HG02642 (cell line): ENCODE data around the gene POU3F3.

Experiments used
- ATAC-seq: cut with Tn5 transposase; IDR thresholded peaks from one replicate; pipeline ENCODE4 v1.9.1; 2021; ENCODE audit warnings: mild to moderate bottlenecking; ENCODE audit not compliant: unreplicated experiment, poor library complexity

Gene POU3F3

DNA sequence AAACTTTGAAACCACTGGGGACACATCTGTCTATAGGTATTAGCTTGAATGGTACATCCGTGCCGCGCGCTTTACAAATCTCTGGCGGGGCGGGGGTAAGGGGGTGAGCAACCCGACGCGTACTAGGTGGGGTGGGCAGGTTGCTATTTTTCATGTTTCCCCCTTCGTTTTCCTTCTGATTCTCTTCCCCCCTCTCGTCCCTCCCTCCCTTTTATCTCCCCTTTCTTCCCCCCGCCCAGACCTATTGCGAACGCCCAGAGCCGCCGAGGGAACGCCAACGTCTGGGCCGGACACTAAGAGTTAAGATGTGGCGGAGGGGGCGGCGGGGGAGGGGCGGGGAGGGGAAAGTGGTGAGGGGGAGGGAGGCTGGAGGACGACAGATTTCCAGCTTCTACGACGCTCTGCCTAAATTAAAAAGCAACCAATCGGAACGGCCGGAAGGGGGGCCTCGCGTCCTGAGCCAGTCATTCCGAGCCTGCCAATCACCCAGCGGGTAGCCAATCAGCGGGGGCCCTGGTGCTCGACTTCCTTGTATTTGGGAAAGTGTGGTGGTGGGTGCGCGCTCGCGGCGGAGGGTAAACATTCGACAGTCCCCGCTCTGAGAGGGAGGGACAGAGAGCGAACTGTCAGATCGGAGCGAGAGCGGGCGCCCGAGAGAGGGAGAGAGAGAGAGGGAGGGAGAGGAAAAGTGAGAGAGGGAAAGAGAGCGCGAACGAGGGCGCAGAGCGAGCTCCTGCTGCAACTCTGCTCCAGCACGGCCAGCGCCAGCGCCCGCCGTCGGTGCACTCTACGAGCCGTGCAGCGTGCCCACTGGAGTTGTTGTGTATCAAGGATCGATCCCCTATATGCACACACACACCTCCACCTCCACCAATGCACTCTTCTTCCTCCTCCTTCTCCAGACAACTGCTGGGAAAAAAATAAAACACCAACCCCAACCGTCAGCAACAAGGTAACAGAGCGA, at the start of gene POU3F3:
TSS of gene POU3F3 (plus strand) at position 582 of the 964 bp plus-strand sequence. CDS start 1,396 bp downstream, outside the sequence.
- ATAC-seq: no peak

DNA sequence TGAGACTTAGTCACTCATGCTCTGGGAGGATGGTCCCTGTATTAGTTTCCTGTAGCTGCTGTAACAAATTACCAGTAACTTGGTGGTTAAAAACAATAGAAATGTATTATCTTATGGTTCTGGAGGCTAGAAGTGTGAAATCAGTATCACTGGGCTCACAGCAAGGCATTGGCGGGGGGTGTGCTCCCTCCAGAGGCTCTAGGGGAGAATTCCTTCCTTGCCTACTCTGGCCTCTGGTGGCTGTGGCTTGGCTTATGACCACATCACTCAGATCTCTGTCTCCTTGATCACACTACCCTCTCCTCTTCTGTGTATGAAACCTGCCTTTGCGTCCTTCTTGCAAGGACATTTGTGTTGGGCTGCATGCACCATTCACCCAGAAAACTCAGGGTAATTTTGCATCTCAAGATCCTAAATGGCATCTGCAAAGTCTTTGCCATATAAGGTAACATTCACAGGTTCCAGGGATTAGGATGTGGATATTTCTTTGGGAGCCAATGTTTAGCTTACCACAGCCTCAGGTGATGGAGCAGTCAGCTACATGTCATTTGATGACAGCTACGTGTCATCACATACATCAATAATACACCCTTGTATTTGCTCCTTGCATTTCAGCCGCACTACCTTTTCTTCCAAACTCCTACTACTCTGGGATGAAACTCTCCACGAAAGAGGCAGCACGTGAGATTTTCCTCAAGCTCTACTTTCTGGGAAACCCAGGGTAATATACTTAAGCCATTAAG, 49.6 kb upstream of the POU3F3 start:
- ATAC-seq: no peak

DNA sequence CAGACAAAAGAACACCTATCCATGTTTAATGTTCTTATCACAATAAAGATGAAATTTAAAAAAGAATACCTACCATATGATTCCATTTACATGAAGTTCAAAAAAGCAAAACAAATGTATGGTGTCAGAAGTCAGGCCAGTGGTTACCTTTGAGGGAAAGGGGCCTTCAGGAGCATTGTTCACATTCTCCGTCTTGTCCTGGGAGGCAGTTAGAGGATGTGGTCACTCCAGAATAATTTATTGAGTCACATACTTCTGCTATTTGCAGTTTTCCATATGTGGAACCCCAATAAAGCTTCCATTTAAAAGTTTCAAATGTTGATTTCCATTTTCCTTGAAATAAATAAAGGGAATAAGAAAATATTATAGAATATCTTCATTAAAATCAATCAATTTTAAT, 41.6 kb upstream of the POU3F3 start:
- no peak for ATAC-seq

DNA sequence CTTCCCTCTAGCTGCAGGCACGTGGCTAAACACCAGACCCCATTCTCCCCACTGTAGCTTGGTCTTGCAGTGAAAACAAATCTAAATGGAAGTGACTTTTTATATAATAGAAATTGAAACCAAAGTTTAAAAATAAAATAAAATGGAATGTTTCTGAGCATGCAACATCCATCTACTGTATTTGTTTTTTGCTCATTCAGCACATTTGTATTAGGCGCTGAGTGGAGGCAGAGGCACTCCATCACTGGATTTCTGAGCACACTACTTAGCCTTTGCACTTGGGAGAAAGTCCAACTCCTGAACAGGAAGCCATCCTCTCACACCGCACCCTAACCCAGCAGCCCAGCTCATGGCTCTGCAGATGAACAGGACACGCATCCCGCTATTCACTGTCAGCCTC, 37.8 kb upstream of the POU3F3 start:
- no peak for ATAC-seq

DNA sequence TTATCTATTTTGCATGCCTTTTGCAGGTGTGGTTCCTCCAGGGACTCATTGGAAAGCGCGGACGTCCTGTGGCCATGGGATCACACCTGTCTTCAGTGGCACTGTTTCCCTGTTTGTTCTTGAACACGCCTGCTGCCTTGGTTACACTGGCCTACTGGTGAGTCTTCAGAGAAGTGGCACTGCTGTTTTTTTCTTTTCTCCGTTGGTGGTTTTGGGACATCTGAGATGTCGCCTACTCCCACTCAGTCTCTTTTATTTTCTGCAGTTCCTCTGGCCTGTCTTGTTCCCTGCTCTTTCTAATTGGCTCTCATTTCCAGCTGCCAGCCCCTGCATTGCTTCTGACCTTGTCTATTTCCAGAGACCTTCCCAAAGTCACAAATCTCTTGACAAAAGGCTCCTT, 35.7 kb upstream of the POU3F3 start:
- ATAC-seq: no peak

DNA sequence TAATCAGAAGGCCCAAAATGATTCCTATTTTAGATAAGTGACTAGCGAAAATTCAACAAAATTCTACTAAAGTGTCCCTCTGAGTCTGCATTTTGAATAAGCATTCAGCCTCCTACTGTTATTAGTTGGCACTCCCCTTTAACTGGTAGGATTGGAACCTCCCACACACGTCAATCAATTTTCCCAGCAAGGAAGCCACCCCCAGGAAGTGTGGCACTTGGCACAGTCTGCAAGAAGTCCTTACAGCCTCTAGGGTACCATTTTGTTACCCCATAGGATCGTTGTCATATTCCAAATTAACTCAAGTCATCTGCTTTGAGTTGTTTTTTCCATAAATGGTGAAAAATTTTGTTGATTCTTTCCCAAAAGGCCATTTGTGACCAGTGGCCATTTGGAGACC, 33.8 kb upstream of the POU3F3 start:
- ATAC-seq: no peak

DNA sequence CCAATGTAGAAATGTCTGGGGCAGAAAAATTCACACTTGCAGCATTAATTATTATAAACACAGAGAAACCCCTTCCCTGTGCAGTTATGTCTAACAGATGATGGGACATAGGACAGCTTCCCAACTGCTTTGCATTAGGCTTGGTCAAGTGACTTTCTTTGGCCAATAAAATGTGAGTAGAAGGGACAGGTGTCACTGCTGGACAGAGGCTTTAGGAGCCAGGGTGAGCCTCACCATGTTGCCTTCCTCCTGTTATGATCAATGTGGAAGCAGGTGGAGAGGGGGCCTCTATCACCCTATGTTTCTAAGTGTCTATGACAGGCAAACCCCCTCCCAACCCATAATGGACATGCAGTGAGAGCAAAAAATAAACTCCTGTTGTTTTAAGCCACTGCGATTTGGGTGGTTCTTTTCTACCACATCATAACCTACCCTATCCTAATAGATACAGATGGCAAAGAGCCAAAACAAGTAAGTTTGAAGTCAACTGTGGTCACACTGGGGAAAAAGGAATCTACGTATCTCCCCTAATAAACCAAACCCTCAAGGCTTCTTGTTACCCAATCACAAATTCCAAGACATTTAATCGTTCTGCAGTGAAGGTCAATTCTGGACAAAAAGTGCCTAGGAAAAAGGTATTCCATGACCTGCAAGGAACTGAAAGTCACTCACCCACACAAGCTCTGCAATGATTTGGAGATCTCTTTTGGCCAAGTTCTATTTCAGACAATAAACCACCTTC, 28.6 kb upstream of the POU3F3 start:
- no peak for ATAC-seq

DNA sequence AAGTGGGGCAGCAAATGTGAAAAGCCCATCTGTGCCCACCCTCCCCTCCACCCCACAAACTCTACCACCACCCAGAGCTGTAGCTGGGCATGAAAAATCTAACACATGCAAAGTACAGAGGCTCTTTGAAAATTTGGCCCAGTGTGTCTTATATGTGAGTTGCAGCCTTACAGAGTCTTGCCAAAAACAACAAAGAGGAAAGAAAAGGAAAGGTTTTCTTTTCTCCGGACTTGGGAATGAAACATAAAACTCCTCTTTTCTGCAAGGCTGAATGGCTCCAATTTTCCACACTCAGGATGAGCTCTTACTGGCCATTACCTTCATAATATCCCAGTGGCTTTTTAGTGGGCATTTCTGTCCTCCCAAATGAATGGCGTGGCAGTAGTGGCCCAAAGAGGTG, 27.9 kb upstream of the POU3F3 start:
- ATAC-seq: no peak

DNA sequence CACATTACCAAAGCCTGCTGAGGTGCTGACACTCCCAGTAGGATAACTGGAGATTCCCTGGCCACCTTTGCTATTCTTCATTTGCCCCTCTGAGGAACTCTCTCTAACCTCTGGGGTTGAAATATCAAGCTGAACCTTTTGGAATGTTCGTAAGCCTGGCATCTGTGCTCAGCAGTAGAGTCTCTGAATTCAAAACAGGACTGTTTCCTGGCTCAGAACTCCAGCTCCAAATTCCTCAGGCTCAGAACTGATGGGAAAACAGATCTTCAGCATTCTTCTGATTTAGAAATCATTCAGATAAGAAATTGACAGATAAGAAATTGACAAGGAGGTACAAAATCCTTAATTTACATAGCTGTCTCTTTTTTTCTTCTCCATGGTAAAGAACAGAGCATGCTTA, 22.2 kb upstream of the POU3F3 start:
- ATAC-seq: no peak

DNA sequence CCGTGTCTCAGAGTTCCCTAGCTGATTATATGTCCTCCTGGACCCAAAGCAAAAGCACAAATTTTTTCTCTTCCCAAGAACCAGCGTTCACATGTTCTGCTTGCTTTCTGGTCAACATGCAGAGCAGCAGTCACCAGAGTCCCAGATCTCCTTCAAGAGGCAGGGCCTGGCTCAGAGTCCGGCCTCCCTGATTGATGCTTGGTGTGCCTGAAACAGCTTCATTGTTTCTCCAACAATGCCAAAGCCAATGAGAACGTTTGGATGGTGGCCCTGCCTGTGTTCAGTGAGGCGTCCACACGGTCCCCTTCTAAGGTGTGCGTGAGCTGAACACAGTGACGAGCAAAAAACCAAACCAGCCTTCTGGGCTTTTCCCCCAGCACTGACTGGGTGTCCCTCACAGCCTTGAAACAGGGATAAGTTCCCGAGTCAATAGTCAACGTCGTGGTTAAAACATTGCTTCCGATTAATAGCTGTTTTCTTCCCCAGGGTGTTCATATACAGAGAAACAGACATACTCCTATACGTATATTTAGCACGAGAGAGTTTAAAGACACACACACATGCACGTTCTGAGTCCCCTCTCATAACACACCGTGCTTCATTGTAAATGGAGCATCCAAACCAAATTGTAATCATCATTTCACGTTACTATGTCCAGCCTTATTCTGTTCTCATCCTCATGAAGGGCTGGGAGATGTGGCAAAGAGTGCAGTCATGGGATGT, 19.3 kb upstream of the POU3F3 start:
- no peak for ATAC-seq

DNA sequence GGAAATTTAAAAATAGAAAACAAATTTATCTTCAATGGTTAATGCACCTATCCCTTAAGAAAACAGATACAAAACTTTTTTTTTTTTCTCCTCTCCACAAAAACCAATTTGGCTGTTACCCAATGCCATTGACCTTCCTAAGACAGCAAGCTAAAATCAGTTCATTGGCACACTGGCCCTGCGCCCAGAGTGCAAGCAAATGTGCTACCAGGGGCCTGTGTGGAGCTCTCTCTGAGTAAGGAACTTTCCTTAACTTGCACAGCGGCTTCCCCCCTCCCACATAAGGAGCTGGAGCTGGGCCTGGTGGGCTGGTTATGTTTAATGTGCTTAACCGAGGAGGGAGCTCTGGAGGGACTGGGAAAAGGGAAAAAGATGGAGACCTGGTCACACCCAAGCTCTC, 17.6 kb upstream of the POU3F3 start:
- no peak for ATAC-seq

DNA sequence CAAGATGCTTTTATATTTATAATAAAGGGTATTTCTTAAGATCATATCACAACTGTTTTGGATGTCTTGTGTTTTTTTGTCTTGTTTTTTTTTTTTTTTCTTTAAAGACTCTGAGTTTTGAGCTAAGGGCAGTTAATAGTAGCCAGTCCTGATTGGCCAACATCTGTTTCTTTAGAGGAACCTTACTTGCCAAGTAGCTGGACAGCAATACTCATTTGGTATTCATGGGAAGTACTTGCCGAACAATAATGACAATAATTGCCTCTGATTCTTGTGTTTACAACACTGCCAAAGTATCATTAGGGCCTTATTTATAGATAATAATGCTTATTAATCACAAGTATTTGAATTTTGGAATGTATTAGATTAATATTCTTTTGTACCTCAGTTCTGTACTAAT, 17.1 kb upstream of the POU3F3 start:
- ATAC-seq: no peak

DNA sequence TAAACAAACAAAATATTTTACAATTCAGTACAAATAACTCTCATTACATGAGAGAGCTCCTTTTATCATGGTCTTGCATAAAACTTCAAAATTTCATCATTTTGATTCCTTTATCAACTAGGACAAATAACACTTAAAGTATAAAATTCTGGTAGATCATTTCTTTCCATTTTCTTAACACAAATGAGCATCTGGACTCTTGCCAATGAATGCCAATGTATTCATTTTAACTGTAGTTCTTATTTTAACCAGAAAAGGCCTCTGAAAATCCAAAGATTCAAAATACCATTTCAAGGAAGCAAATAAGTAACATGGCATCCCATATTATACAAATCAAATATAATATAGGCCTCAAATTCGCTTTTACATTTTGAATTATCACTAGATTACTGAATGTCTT, 13.8 kb upstream of the POU3F3 start:
- no peak for ATAC-seq

DNA sequence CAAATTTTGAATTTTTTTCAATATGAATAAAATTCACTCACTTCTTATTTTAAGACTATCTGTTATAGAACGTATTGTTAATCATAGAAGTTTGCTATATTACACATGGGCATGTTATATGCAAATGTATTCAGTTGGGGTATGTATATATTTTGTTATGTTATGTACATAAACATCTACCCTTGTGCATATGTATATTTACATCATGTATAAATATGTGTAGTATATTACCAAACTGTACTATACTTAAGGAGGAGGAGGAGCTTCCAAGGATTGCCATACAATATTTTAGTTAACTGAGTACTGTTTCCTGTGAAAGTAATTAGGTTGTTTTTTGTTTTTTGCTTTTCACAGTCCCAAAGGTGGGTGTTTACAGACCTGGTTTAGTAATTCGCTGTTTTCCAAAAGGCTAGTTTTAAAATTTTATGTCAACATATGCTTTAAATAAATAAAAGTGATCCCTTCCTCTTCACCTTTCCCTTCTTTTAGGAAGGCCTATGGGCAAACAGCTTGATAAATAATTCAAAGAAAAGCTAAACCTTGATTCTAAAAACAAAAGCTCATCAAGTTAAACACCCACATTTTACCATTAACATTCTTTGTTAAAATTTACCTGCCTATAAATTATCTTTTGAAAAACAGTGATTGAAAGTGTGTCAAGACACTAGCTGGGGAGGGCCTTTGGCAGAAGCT, 12.9 kb upstream of the POU3F3 start:
- ATAC-seq: no peak

DNA sequence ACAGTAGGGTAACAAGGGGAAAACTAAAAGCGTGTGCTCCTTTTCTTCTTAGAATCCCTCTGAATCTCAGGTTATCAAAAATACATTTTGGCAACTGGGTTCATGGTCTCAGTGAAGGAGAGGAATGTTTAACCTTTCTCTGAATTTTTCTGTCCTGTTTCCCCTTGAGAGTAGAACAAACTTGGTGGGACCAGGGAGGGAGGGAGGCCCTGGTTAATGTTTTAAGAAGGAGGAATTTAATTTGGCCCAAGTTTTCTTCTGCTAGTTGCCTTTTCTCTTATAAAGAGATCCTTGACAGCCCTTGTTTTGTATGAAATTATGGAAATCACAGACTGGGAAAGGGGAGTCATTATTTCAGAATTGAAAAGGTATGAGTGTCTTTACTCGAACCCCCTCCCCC, 12.2 kb upstream of the POU3F3 start:
- no peak for ATAC-seq

DNA sequence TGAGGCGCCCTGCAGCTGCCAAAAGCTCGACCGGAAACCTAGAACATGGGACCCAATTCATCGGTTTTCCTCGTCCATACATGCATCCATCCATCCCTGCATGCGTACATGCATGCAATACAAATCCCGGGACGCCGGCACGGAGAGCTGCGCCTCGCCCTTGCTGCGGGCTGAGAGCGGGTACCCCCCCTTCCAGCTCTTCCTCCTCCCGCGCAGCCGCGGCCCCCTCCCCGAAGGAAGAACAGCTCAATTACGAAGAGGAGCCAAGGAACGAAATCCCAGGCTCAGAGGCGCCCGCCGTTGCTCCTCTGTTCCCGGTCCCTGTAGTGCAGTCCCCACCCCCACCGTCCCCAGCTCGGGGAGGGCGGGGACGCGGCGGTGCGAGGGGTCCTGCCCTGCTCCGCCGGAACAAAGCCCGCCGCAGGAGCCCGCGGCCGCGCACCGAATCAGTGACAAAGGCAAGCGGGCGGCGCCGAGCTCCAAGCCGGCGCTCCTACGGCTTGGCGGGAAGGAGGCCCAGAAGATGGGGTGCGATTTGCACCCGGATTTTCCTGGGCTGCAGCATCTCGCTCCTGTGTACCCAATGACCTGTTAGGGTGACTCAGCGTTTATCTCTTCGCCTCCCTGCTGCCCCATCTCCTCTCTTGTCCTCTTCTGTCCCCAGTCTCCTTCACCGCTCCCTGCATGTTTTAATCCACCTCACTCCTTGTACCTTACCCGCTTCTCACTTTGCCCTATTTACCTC, 8.9 kb upstream of the POU3F3 start:
- no peak for ATAC-seq

DNA sequence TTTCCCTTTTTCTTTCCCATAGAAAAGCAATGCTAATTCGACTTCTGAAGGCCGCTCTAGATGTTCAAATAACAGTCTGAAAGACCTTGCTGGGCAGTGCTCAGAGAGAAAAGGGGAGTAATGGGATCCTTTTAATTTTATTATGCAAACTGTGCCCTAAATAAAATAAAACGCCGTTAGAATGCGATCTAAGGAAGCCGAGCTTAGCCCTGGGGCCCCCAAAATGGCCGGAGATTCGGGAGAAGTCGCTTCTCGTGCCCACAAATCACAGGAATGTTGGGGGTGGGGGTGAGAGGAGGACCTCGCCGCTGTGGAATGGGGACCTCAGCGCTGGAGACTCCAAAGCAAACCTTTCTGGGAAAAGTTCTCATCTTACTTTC, 8.4 kb upstream of the POU3F3 start:
- ATAC-seq: no peak

DNA sequence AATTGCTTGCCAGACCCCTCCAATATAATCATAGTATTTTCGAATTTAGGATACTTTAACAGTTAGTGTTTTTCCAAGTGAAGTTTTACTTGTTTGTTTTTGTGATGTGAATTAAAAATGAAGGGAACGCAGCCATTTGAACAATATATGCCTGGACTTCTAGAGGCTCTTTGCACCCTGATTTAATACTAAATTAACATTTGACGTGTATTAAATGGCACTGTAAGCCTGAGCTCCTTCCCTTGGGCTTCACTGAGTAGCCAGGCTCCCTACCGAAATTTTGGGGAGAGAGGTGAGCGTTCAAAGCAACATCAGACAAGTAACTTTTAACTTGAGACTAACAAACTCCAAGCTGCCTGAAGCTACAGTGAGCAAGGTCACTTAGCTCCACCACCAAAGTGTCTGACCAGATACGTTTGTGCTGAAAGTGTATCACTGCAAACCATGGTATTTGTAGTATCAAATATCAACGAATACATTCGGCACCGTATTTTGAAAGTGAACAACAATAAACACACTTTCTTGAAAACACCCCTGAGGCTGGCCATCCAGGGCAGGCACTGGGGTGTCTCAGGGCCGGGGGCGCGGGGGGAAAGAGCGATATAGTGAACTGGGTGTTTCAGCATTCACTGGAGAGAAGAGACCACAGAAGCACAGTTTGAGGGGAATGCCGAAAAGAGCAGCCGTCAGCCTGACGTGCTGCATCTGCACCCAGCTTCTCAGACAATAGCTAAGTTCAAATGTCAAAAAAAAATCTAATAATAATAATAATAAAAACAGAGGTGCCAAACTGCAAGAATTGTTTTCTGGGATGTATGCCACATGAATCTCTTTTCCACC, 7.7 kb upstream of the POU3F3 start:
- no peak for ATAC-seq
